SIG-M5 treated with dmso at 0.1 percent for 504 hours (cell line): ENCODE measurements around the gene SLC4A2.

Source experiments
- DNase-seq: peaks from one replicate; lab custom pipeline; 2025; ENCODE audit not compliant: unreplicated experiment; lab: John Stamatoyannopoulos, UW

The SLC4A2 gene

GRCh38 chr7:151114151-151115090 lies 55.0 kb downstream of the SLC4A2 start:
- DNase-seq = no peak

GRCh38 chr7:151115121-151115835 lies 55.9 kb downstream of the SLC4A2 start:
- no peak for DNase-seq

GRCh38 chr7:151115836-151116418 lies 56.5 kb downstream of the SLC4A2 start:
- peak; percentile 9 for DNase-seq

- no peak for DNase-seq
These were observed 57.4 kb downstream of the SLC4A2 start for GRCh38 chr7:151116603-151117440.

- no peak for DNase-seq
These were observed 58.2 kb downstream of the SLC4A2 start for GRCh38 chr7:151117565-151117964.

GRCh38 chr7:151118108-151119054 lies 59.0 kb downstream of the SLC4A2 start:
- DNase-seq = no peak

- DNase-seq = no peak
These were observed 59.6 kb downstream of the SLC4A2 start for GRCh38 chr7:151119055-151119415.

- no peak for DNase-seq
These were observed 60.5 kb downstream of the SLC4A2 start for GRCh38 chr7:151119902-151120301.

GRCh38 chr7:151120896-151121295 lies 61.5 kb downstream of the SLC4A2 start:
- DNase-seq = no peak

- no peak for DNase-seq
These were observed 62.2 kb downstream of the SLC4A2 start for GRCh38 chr7:151121380-151122170.

- DNase-seq = no peak
These were observed 62.9 kb downstream of the SLC4A2 start for GRCh38 chr7:151122276-151122675.

- DNase-seq = no peak
These were observed 63.4 kb downstream of the SLC4A2 start for GRCh38 chr7:151122796-151123157.

- DNase-seq = no peak
These were observed 63.9 kb downstream of the SLC4A2 start for GRCh38 chr7:151123158-151123821.

- peak; percentile 83 for DNase-seq
These were observed 64.6 kb downstream of the SLC4A2 start for GRCh38 chr7:151123822-151124464.

GRCh38 chr7:151124481-151124880 lies 65.1 kb downstream of the SLC4A2 start:
- no peak for DNase-seq

- no peak for DNase-seq
These were observed 65.6 kb downstream of the SLC4A2 start for GRCh38 chr7:151124899-151125399.

- no peak for DNase-seq
These were observed 66.1 kb downstream of the SLC4A2 start for GRCh38 chr7:151125470-151125845.
